Measurements from ENCODE around the gene DUSP22.

DNA sequence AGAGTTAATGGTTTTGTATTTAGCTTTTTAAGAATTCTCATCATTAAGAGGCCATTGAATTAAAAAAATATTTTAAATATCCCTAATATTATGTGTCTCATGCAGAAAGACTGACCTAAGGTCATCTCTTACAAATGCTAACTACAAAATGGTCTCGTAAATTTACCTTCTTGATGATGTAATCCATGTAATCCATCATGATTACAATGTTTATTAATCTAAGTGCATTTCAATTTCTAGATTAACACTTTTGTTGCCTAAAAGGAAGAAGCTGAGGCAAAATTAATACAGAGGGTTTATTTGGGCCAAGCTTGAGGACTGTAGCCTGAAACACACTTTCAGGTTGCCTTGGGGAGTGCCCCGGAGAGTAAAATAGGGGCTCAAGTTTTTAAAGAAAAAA lies 18.4 kb downstream of the DUSP22 start:
- no peak for TF ChIP-seq POLR2AphosphoS5 (IDR thresholded peaks at IDR 0.05)
- TF ChIP-seq, protein P1, sequence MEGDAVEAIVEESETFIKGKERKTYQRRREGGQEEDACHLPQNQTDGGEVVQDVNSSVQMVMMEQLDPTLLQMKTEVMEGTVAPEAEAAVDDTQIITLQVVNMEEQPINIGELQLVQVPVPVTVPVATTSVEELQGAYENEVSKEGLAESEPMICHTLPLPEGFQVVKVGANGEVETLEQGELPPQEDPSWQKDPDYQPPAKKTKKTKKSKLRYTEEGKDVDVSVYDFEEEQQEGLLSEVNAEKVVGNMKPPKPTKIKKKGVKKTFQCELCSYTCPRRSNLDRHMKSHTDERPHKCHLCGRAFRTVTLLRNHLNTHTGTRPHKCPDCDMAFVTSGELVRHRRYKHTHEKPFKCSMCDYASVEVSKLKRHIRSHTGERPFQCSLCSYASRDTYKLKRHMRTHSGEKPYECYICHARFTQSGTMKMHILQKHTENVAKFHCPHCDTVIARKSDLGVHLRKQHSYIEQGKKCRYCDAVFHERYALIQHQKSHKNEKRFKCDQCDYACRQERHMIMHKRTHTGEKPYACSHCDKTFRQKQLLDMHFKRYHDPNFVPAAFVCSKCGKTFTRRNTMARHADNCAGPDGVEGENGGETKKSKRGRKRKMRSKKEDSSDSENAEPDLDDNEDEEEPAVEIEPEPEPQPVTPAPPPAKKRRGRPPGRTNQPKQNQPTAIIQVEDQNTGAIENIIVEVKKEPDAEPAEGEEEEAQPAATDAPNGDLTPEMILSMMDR (IDR thresholded peaks at IDR 0.05) = no peak
- TF ChIP-seq EP300 (IDR thresholded peaks at IDR 0.05; ENCODE audit: low read depth) = no peak
